Neural crest cell (in vitro differentiated cells): ENCODE results near the gene C20orf141. TPM values are rescaled to one million over a fixed set of nuclear protein-coding genes. Genes with fewer than 3 reads are reported as not detected.
"Not testable (repeated sequence)": the region's sequence is repeated elsewhere in the genome, so short reads cannot be mapped to it uniquely, and the experiment has no call there.

Source experiments
- DNase-seq: peaks from one replicate; pipeline ENCODE4 v3.0.0; 2021; ENCODE audit warnings: low read depth, mixed read lengths, low spot score
- H3K27ac Mint-ChIP-seq: one replicate; pipeline ENCODE4 v1.8.0; 2021; ENCODE audit warnings: mild to moderate bottlenecking, mixed read lengths; ENCODE audit not compliant: unreplicated experiment
- H3K27me3 Mint-ChIP-seq: 2 replicates; pipeline ENCODE4 v1.8.0; 2021; ENCODE audit warnings: low read depth, mild to moderate bottlenecking, mixed read lengths
- H3K36me3 Mint-ChIP-seq: 2 replicates; pipeline ENCODE4 v1.8.0; 2021; ENCODE audit warnings: low read depth, mild to moderate bottlenecking, mixed read lengths
- H3K4me1 Mint-ChIP-seq: 2 replicates; pipeline ENCODE4 v1.8.0; 2021; ENCODE audit warnings: mixed read lengths
- H3K4me3 Mint-ChIP-seq: one replicate; pipeline ENCODE4 v1.8.0; 2021; ENCODE audit warnings: mild to moderate bottlenecking, mixed read lengths
- H3K9me3 Mint-ChIP-seq: 2 replicates; pipeline ENCODE4 v1.8.0; 2021; ENCODE audit warnings: mixed read lengths
- total RNA-seq: library from RNA; stranded (reverse); gene quantifications from 2 replicates; pipeline ENCODE4 v1.2.1, GENCODE V29; 2021
- TF ChIP-seq, protein P1 (sequence below): fragments of 200-600 bp; sonication (generic); conservative IDR thresholded peaks from 2 replicates; pipeline ENCODE4 v1.5.0; 2021; ENCODE audit warnings: antibody characterized with exemption, mild to moderate bottlenecking

Gene C20orf141
- total RNA-seq, 1 donor from 2014 or later = not detected

- TF ChIP-seq, protein P1, sequence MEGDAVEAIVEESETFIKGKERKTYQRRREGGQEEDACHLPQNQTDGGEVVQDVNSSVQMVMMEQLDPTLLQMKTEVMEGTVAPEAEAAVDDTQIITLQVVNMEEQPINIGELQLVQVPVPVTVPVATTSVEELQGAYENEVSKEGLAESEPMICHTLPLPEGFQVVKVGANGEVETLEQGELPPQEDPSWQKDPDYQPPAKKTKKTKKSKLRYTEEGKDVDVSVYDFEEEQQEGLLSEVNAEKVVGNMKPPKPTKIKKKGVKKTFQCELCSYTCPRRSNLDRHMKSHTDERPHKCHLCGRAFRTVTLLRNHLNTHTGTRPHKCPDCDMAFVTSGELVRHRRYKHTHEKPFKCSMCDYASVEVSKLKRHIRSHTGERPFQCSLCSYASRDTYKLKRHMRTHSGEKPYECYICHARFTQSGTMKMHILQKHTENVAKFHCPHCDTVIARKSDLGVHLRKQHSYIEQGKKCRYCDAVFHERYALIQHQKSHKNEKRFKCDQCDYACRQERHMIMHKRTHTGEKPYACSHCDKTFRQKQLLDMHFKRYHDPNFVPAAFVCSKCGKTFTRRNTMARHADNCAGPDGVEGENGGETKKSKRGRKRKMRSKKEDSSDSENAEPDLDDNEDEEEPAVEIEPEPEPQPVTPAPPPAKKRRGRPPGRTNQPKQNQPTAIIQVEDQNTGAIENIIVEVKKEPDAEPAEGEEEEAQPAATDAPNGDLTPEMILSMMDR = no peak
- H3K27ac Mint-ChIP-seq = no peak overlapping the region
- no peak for DNase-seq
- H3K36me3 Mint-ChIP-seq = no peaks in the 10 kb centered on the region
- H3K27me3 Mint-ChIP-seq = peaks cover 29% of the 10 kb centered on the region
- no peak overlapping the region for H3K4me3 Mint-ChIP-seq
- H3K9me3 Mint-ChIP-seq = no peaks in the 10 kb centered on the region
- H3K4me1 Mint-ChIP-seq = peaks cover 4% of the 10 kb centered on the region
These were observed 6.4 kb downstream of the C20orf141 start for GRCh38 chr20:2820896-2821869.

DNA sequence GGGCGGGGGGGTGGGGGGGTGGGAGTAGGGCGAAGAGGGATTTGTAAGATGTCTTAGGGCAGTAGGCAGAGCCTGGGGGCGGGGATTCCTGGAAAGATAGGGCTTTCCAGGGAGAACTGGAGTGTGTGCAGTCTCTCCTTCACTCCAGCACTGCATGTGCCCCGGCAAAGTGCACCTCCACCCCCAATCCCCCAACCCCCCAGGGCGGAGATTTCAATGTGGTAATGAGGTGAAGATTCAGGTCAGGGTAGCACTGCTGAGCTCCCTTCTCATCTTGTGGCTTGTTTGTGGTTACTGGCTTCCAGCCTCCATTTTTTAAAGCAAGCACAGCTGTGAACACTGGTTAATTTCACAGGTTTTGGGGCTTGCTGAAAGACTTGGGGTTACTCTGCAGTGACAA, 7.3 kb downstream of the C20orf141 start:
- TF ChIP-seq, protein P1 = no peak
- Mint-ChIP-seq H3K27me3 (peaks cover 38% of the 10 kb centered on the region), H3K4me3 (no peak overlapping the region)

DNA sequence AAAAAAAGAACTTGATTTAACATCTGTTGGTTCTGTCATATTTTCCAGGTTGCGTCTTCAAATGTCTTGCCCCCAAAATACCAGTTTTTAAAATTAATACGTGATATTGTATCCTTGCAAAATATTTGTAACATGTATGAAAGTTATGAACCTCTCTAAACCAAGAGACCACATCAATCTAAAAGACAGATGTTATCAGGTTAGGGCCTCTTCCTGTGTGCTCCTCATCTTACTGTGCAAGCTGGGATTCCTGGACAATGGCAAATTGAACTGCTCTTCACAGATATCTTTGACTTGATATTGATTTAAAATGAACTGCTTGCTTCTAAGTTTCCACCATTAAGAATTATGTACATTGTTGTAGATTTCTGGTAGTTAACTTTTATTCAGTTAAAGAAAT, 11.0 kb downstream of the C20orf141 start:
- Mint-ChIP-seq H3K4me3 (no peak overlapping the region), H3K36me3 (no peaks in the 10 kb centered on the region), H3K27me3 (peaks cover 50% of the 10 kb centered on the region), H3K27ac (no peak overlapping the region), H3K9me3 (no peaks in the 10 kb centered on the region), H3K4me1 (no peaks in the 10 kb centered on the region)
- TF ChIP-seq, protein P1 = no peak
- DNase-seq = no peak

More for the DNA sequence above, 7.3 kb downstream of the C20orf141 start:
- DNase-seq = no peak
- Mint-ChIP-seq H3K36me3 (no peaks in the 10 kb centered on the region), H3K27ac (no peak overlapping the region), H3K4me1 (peaks cover 4% of the 10 kb centered on the region), H3K9me3 (no peaks in the 10 kb centered on the region)

DNA sequence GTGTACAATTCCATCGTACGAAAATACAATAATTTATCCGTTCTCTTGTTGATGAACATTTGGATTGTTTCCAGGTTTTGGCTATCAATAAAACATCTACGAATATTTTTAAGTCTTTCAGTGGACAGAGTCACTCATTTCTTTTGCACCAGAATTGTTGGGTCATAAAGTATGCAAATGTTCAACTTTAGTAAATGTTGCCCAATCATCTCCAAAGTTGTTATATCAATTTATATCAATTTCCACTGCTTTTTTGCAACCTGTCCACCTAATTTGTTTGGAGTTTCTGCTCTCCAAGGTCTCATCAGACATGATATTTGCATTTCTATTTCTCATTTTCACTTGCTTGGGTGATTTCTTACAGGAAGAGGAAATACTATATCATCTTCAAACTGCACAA, 11.9 kb downstream of the C20orf141 start:
- H3K27ac Mint-ChIP-seq = no peak overlapping the region
- peaks cover 47% of the 10 kb centered on the region for H3K27me3 Mint-ChIP-seq

GRCh38 chr20:2829376-2829775, 14.6 kb downstream of the C20orf141 start:
- no peak for DNase-seq
- no peak overlapping the region for H3K4me3 Mint-ChIP-seq
- no peaks in the 10 kb centered on the region for H3K9me3 Mint-ChIP-seq
- H3K27me3 Mint-ChIP-seq = peaks cover 41% of the 10 kb centered on the region
- H3K4me1 Mint-ChIP-seq = peaks cover 4% of the 10 kb centered on the region
- TF ChIP-seq, protein P1 = no peak
- H3K36me3 Mint-ChIP-seq = no peaks in the 10 kb centered on the region
- no peak overlapping the region for H3K27ac Mint-ChIP-seq

More for the DNA sequence above, 11.9 kb downstream of the C20orf141 start:
- Mint-ChIP-seq H3K4me1 (peaks cover under 1% of the 10 kb centered on the region), H3K4me3 (no peak overlapping the region), H3K36me3 (no peaks in the 10 kb centered on the region), H3K9me3 (no peaks in the 10 kb centered on the region)
- DNase-seq = no peak
- TF ChIP-seq, protein P1 = no peak

DNA sequence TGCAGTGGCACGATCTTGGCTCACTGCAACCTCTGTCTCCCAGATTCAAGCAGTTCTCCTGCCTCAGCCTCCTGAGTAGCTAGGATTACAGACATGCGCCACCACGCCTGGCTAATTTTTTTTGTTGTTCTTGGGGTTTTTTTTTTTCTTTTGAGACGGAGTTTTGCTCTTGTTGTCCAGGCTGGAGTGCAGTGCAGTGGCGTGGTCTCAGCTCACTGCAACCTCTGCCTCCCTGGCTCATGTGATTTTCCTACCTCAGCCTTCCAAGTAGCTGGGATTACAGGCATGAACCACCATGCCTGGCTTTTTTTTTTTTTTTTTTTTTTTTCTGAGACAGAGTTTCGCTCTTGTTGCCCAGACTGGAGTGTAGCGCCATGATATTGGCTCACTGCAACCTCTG, 16.4 kb downstream of the C20orf141 start:
- H3K4me1 Mint-ChIP-seq, H3K27ac Mint-ChIP-seq, H3K9me3 Mint-ChIP-seq, DNase-seq, H3K36me3 Mint-ChIP-seq, H3K4me3 Mint-ChIP-seq: not testable (repeated sequence)
- H3K27me3 Mint-ChIP-seq = peaks cover 35% of the 10 kb centered on the region
